Liver (tissue), 3 donors: Measurements from ENCODE around the gene DPY19L1.

Experiments
- ATF3 ChIP-seq: IDR thresholded peaks from 2 replicates; pipeline ENCODE4 v1.6.1; 2016; ENCODE audit warnings: antibody characterized with exemption
- EGR1 ChIP-seq, 2 donors: IDR thresholded peaks; 2 replicates each; pipeline ENCODE4 v1.6.1; 2016 to 2018; ENCODE audit warnings: antibody characterized with exemption in 2 of 2, low read depth in 2 of 2
- FOXA1 ChIP-seq: IDR thresholded peaks from 2 replicates; pipeline ENCODE4 v1.6.1; 2016; ENCODE audit warnings: antibody characterized with exemption
- GABPA ChIP-seq, 2 donors: IDR thresholded peaks in 1 of 2; conservative IDR thresholded peaks in 1 of 2; 2 replicates each; pipeline ENCODE4 v1.6.1; 2016; ENCODE audit warnings: antibody characterized with exemption in 2 of 2, mild to moderate bottlenecking in 1 of 2, moderate library complexity in 1 of 2
- JUND ChIP-seq, 2 donors: IDR thresholded peaks; 2 replicates each; pipeline ENCODE4 v1.6.1; 2016; ENCODE audit warnings: antibody characterized with exemption in 2 of 2
- RAD21 ChIP-seq, 2 donors: IDR thresholded peaks; 2 replicates each; pipeline ENCODE4 v1.6.1; 2016; ENCODE audit warnings: antibody characterized with exemption in 2 of 2, mild to moderate bottlenecking in 2 of 2
- RXRA ChIP-seq, 2 donors: IDR thresholded peaks; 2 replicates each; pipeline ENCODE4 v1.6.1; 2017 to 2018; ENCODE audit warnings: antibody characterized with exemption in 2 of 2, mild to moderate bottlenecking in 1 of 2
- SP1 ChIP-seq: IDR thresholded peaks from 2 replicates; pipeline ENCODE4 v1.6.1; 2018; ENCODE audit warnings: antibody characterized with exemption, mild to moderate bottlenecking
- TAF1 ChIP-seq: conservative IDR thresholded peaks from 2 replicates; pipeline ENCODE4 v1.6.1; 2016; ENCODE audit warnings: antibody characterized with exemption, mild to moderate bottlenecking
- YY1 ChIP-seq: IDR thresholded peaks from 2 replicates; pipeline ENCODE4 v1.6.1; 2016; ENCODE audit warnings: antibody characterized with exemption, mild to moderate bottlenecking
- ZBTB33 ChIP-seq: IDR thresholded peaks from 2 replicates; pipeline ENCODE4 v1.6.1; 2016; ENCODE audit warnings: antibody characterized with exemption
- TF ChIP-seq, protein P1 (sequence below): fragments of 150-350 bp; IDR thresholded peaks from 2 replicates; pipeline ENCODE4 v1.5.1; 2017; ENCODE audit warnings: improper control_type of control experiment, low read depth, low read length; ENCODE audit not compliant: missing input control
- TF ChIP-seq, protein P2 (sequence below): IDR thresholded peaks from 2 replicates; pipeline ENCODE4 v1.6.1; 2016; ENCODE audit warnings: antibody characterized with exemption
- TF ChIP-seq, protein P3 (sequence below): IDR thresholded peaks from 2 replicates; pipeline ENCODE4 v1.6.1; 2016; ENCODE audit warnings: antibody characterized with exemption, mild to moderate bottlenecking
- donor health status: healthy.
- donor health status: healthy.

- TF ChIP-seq SP1 = no peak
- no peak for TF ChIP-seq GABPA (IDR thresholded peaks at IDR 0.05 in 1 of 2, conservative IDR thresholded peaks at IDR 0.05 in 1 of 2)
- TF ChIP-seq ZBTB33 = no peak
- TF ChIP-seq, protein P1, sequence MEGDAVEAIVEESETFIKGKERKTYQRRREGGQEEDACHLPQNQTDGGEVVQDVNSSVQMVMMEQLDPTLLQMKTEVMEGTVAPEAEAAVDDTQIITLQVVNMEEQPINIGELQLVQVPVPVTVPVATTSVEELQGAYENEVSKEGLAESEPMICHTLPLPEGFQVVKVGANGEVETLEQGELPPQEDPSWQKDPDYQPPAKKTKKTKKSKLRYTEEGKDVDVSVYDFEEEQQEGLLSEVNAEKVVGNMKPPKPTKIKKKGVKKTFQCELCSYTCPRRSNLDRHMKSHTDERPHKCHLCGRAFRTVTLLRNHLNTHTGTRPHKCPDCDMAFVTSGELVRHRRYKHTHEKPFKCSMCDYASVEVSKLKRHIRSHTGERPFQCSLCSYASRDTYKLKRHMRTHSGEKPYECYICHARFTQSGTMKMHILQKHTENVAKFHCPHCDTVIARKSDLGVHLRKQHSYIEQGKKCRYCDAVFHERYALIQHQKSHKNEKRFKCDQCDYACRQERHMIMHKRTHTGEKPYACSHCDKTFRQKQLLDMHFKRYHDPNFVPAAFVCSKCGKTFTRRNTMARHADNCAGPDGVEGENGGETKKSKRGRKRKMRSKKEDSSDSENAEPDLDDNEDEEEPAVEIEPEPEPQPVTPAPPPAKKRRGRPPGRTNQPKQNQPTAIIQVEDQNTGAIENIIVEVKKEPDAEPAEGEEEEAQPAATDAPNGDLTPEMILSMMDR = no peak
- no peak for TF ChIP-seq YY1
- no peak for TF ChIP-seq TAF1
- TF ChIP-seq, protein P2, sequence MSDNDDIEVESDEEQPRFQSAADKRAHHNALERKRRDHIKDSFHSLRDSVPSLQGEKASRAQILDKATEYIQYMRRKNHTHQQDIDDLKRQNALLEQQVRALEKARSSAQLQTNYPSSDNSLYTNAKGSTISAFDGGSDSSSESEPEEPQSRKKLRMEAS = no peak
- TF ChIP-seq FOXA1 = no peak
- no peak for TF ChIP-seq RAD21 (IDR thresholded peaks at IDR 0.05)
- no peak for TF ChIP-seq JUND (IDR thresholded peaks at IDR 0.05)
- no peak for TF ChIP-seq RXRA (IDR thresholded peaks at IDR 0.05)
- no peak for TF ChIP-seq EGR1 (IDR thresholded peaks at IDR 0.05; ENCODE audit: low read depth in 2 of 2)
- no peak for TF ChIP-seq ATF3
- TF ChIP-seq, protein P3, sequence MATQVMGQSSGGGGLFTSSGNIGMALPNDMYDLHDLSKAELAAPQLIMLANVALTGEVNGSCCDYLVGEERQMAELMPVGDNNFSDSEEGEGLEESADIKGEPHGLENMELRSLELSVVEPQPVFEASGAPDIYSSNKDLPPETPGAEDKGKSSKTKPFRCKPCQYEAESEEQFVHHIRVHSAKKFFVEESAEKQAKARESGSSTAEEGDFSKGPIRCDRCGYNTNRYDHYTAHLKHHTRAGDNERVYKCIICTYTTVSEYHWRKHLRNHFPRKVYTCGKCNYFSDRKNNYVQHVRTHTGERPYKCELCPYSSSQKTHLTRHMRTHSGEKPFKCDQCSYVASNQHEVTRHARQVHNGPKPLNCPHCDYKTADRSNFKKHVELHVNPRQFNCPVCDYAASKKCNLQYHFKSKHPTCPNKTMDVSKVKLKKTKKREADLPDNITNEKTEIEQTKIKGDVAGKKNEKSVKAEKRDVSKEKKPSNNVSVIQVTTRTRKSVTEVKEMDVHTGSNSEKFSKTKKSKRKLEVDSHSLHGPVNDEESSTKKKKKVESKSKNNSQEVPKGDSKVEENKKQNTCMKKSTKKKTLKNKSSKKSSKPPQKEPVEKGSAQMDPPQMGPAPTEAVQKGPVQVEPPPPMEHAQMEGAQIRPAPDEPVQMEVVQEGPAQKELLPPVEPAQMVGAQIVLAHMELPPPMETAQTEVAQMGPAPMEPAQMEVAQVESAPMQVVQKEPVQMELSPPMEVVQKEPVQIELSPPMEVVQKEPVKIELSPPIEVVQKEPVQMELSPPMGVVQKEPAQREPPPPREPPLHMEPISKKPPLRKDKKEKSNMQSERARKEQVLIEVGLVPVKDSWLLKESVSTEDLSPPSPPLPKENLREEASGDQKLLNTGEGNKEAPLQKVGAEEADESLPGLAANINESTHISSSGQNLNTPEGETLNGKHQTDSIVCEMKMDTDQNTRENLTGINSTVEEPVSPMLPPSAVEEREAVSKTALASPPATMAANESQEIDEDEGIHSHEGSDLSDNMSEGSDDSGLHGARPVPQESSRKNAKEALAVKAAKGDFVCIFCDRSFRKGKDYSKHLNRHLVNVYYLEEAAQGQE = no peak
Measured at GRCh38 chr7:35030848-35031247, 6.4 kb downstream of the DPY19L1 start.
